Measurements from ENCODE around the gene ATF6B.
A peak's percentile ranks its signal among the peaks of the same experiment; 100 is the strongest.

Gene ATF6B

GRCh38 chr6:32127717-32128592 is at the start of gene ATF6B:
ATF6B (minus strand) TSS chr6:32128246; CDS start chr6:32128207, 39 bp downstream.
- DNase-seq (ENCODE audit: low read depth in 2 of 2), result peak; percentile 90 to 96

GRCh38 chr6:32177183-32177787 is 49.2 kb upstream of the ATF6B start:
- DNase-seq (ENCODE audit: low read depth in 2 of 2), result no peak

GRCh38 chr6:32176476-32177182 is 48.6 kb upstream of the ATF6B start:
- no peak for DNase-seq (ENCODE audit: low read depth in 2 of 2)

GRCh38 chr6:32175711-32176475 is 47.8 kb upstream of the ATF6B start, which contains the start of gene AGPAT1:
AGPAT1 (minus strand) TSS chr6:32176084; CDS start chr6:32171496, 4,588 bp downstream.
- DNase-seq (ENCODE audit: low read depth in 2 of 2), result peak; percentile 92

- no peak for DNase-seq (ENCODE audit: low read depth in 2 of 2)
These were observed 47.3 kb upstream of the ATF6B start for GRCh38 chr6:32175322-32175710.

GRCh38 chr6:32174416-32174815 is 46.4 kb upstream of the ATF6B start:
- no peak for DNase-seq (ENCODE audit: low read depth in 2 of 2)

- no peak for DNase-seq (ENCODE audit: low read depth in 2 of 2)
These were observed 45.1 kb upstream of the ATF6B start for GRCh38 chr6:32173051-32173727.

GRCh38 chr6:32171234-32171633 is 43.2 kb upstream of the ATF6B start:
- DNase-seq (ENCODE audit: low read depth in 2 of 2), result no peak

GRCh38 chr6:32170294-32170693 is 42.2 kb upstream of the ATF6B start:
- DNase-seq (ENCODE audit: low read depth in 2 of 2), result no peak

GRCh38 chr6:32168807-32169591 is 41.0 kb upstream of the ATF6B start:
- DNase-seq (ENCODE audit: low read depth in 2 of 2), result no peak

GRCh38 chr6:32168350-32168749 is 40.3 kb upstream of the ATF6B start:
- DNase-seq (ENCODE audit: low read depth in 2 of 2), result no peak

GRCh38 chr6:32167761-32168262 is 39.8 kb upstream of the ATF6B start:
- DNase-seq (ENCODE audit: low read depth in 2 of 2), result no peak

- DNase-seq (ENCODE audit: low read depth in 2 of 2), result no peak
These were observed 39.2 kb upstream of the ATF6B start for GRCh38 chr6:32167154-32167760.

GRCh38 chr6:32166411-32167061 is 38.5 kb upstream of the ATF6B start:
- no peak for DNase-seq (ENCODE audit: low read depth in 2 of 2)

GRCh38 chr6:32164295-32164694 is 36.2 kb upstream of the ATF6B start, which contains the start of gene EGFL8:
EGFL8 (plus strand) TSS chr6:32164595; CDS start chr6:32166166, 1,571 bp downstream.
- DNase-seq (ENCODE audit: low read depth in 2 of 2), result no peak

- DNase-seq (ENCODE audit: low read depth in 2 of 2), result no peak
These were observed 35.7 kb upstream of the ATF6B start for GRCh38 chr6:32163559-32164258.

GRCh38 chr6:32158052-32158451 is 30.0 kb upstream of the ATF6B start:
- DNase-seq (ENCODE audit: low read depth in 2 of 2), result no peak

GRCh38 chr6:32156891-32157290 is 28.8 kb upstream of the ATF6B start:
- DNase-seq (ENCODE audit: low read depth in 2 of 2), result no peak

All from stimulated activated CD8-positive, alpha-beta memory T cell treated with anti-CD3 and anti-CD28 coated beads, Interleukin-2, amount 100 ng/mL, for 1 hour (primary cell).